ENCODE data around the gene C1orf122. TPM values are rescaled to one million over a fixed set of nuclear protein-coding genes. Genes with fewer than 3 reads are reported as not detected.

Gene C1orf122
- total RNA-seq, 2 experiments from 2014 or later = 10.9 to 13.2 TPM

- Mint-ChIP-seq H3K9me3 (no peaks in the 10 kb centered on the region), H3K4me1 (ENCODE audit: low read depth) (no peaks in the 10 kb centered on the region), H3K4me3 (no peak overlapping the region), H3K27ac (no peak overlapping the region), H3K27me3 (no peaks in the 10 kb centered on the region), H3K36me3 (ENCODE audit: low read depth) (peaks cover 66% of the 10 kb centered on the region)
- Histone ChIP-seq H3K36me3 (ENCODE audit: insufficient read depth, low read length) (peaks cover 52% of the 10 kb centered on the region), H3K4me3 (ENCODE audit: low read length) (no peak overlapping the region), H3K27me3 (ENCODE audit: control insufficient read depth in 1 of 2, insufficient read depth in 2 of 2, low read length in 2 of 2) (no peaks in the 10 kb centered on the region), H3K27ac (ENCODE audit: low read depth in 1 of 2, low read length in 2 of 2) (no peak overlapping the region), H3K4me1 (ENCODE audit: insufficient read depth, low read length) (no peaks in the 10 kb centered on the region), H3K9me3 (ENCODE audit: control insufficient read depth in 1 of 2, insufficient read depth in 1 of 2, low read length in 2 of 2) (no peaks in the 10 kb centered on the region)
- intact Hi-C loops (cut with DNase I, micrococcal nuclease) = no loop called here
- POLR2A ChIA-PET = interaction anchor here (0.6 to 1.0 kb wide), 2 partner anchors 9 to 33 kb away, joined by 3 to 4 read pairs; partner anchors contain the start of gene YRDC
- no peak for TF ChIP-seq CTCF (IDR thresholded peaks at IDR 0.05)
- ATAC-seq (ENCODE audit: poor library complexity) (no peak), DNase-seq (no peak)
- CTCF ChIA-PET = interaction anchor here (0.5 to 1.7 kb wide), 2 partner anchors 42 to 226 kb away, joined by 3 to 4 read pairs; partner anchors contain the start of gene MTF1
These were observed 9.9 kb downstream of the C1orf122 start for GRCh38 chr1:37817481-37817880.

GRCh38 chr1:37821481-37821880 lies 13.9 kb downstream of the C1orf122 start:
- no peaks in the 10 kb centered on the region for H3K27me3 ChIP-seq (ENCODE audit: control insufficient read depth in 1 of 2, insufficient read depth in 2 of 2, low read length in 2 of 2)
- Mint-ChIP-seq H3K36me3 (ENCODE audit: low read depth) (peaks cover 68% of the 10 kb centered on the region), H3K27me3 (no peaks in the 10 kb centered on the region), H3K4me1 (ENCODE audit: low read depth) (no peaks in the 10 kb centered on the region), H3K27ac (no peak overlapping the region), H3K4me3 (no peak overlapping the region), H3K9me3 (no peaks in the 10 kb centered on the region)
- no peak overlapping the region for H3K27ac ChIP-seq (ENCODE audit: low read depth in 1 of 2, low read length in 2 of 2)
- no peak for TF ChIP-seq CTCF (IDR thresholded peaks at IDR 0.05)
- no peaks in the 10 kb centered on the region for H3K4me1 ChIP-seq (ENCODE audit: insufficient read depth, low read length)
- no peak for ATAC-seq (ENCODE audit: poor library complexity)
- H3K36me3 ChIP-seq (ENCODE audit: insufficient read depth, low read length) = peaks cover 49% of the 10 kb centered on the region
- no peaks in the 10 kb centered on the region for H3K9me3 ChIP-seq (ENCODE audit: control insufficient read depth in 1 of 2, insufficient read depth in 1 of 2, low read length in 2 of 2)
- no peak overlapping the region for H3K4me3 ChIP-seq (ENCODE audit: low read length)
- DNase-seq = no peak
- ChIA-PET POLR2A (interaction anchor here (1.0 kb wide), 1 partner anchor 38 kb away, joined by 3 read pairs; the partner anchor contains the start of gene MTF1), CTCF (interaction anchor here (1.3 kb wide), 1 partner anchor 9 kb away, joined by 4 read pairs; no protein-coding TSS in a partner anchor)
- intact Hi-C loops (cut with DNase I, micrococcal nuclease) = no loop called here

GRCh38 chr1:37822906-37823815 lies 15.6 kb downstream of the C1orf122 start:
- ChIA-PET POLR2A (no interaction called here), CTCF (no interaction called here)
- peaks cover 70% of the 10 kb centered on the region for H3K36me3 Mint-ChIP-seq (ENCODE audit: low read depth)
- H3K4me1 Mint-ChIP-seq (ENCODE audit: low read depth) = no peaks in the 10 kb centered on the region
- DNase-seq = no peak
- no peak overlapping the region for H3K27ac Mint-ChIP-seq
- H3K9me3 Mint-ChIP-seq = no peaks in the 10 kb centered on the region
- H3K9me3 ChIP-seq (ENCODE audit: control insufficient read depth in 1 of 2, insufficient read depth in 1 of 2, low read length in 2 of 2) = no peaks in the 10 kb centered on the region
- H3K36me3 ChIP-seq (ENCODE audit: insufficient read depth, low read length) = peaks cover 44% of the 10 kb centered on the region
- ATAC-seq (ENCODE audit: poor library complexity) = no peak
- TF ChIP-seq CTCF (IDR thresholded peaks at IDR 0.05) = no peak
- no peaks in the 10 kb centered on the region for H3K27me3 Mint-ChIP-seq
- H3K4me1 ChIP-seq (ENCODE audit: insufficient read depth, low read length) = no peaks in the 10 kb centered on the region
- H3K4me3 Mint-ChIP-seq = no peak overlapping the region
- H3K27me3 ChIP-seq (ENCODE audit: control insufficient read depth in 1 of 2, insufficient read depth in 2 of 2, low read length in 2 of 2) = no peaks in the 10 kb centered on the region
- no peak overlapping the region for H3K27ac ChIP-seq (ENCODE audit: low read depth in 1 of 2, low read length in 2 of 2)
- intact Hi-C loops (cut with DNase I, micrococcal nuclease) = no loop called here
- no peak overlapping the region for H3K4me3 ChIP-seq (ENCODE audit: low read length)

Measured in CD4-positive, alpha-beta T cell (primary cell).